ENCODE data around the gene GRHL3. TPM values are rescaled to one million over a fixed set of nuclear protein-coding genes. Genes with fewer than 3 reads are reported as not detected.
A peak's percentile ranks its signal among the peaks of the same experiment; 100 is the strongest.

GRHL3 gene
- total RNA-seq, 1 donor from 2014 or later: 6.9 TPM

DNA sequence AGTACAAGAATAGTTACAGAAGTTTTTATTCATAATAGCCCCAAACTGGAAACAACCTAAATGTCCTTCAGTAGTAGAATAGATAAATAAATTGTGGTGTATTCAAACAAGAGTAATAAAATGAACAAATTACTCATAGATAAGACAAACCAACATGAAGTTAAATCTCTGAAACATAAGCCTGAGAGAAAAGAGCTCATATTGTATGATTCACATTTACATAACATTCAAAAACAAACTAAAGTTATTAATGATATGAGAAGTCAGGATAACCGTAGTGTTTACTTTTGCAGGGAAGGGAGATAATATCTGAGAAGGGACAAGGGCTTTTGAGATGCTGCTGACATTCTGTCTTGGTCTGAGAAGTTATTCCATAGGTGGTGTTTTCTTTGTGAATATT is 80.9 kb downstream of the GRHL3 start:
- H3K9me3 Mint-ChIP-seq (ENCODE audit: unreplicated experiment): no peaks in the 10 kb centered on the region

DNA sequence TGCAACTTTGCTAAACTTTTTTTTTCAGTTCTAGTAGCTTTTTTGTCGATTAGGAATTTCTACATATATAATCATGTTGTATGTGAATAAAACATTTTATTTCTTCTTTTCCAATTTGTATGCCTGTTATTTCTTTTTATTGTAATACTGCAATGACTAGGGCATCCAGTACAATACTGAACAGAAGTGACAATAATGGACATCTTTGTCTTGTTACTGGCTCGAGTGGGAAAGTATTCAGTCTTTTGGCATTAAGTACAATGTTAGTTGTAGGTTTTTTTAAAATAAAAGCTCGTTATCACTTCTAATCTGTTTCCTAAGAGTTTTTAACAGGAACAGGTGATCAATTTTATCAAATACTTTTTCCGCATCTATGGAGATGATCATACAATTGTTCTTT is 84.6 kb downstream of the GRHL3 start:
- FAIRE-seq (no peak), DNase-seq (ENCODE audit: low read depth) (no peak)
- TF ChIP-seq, protein P1, sequence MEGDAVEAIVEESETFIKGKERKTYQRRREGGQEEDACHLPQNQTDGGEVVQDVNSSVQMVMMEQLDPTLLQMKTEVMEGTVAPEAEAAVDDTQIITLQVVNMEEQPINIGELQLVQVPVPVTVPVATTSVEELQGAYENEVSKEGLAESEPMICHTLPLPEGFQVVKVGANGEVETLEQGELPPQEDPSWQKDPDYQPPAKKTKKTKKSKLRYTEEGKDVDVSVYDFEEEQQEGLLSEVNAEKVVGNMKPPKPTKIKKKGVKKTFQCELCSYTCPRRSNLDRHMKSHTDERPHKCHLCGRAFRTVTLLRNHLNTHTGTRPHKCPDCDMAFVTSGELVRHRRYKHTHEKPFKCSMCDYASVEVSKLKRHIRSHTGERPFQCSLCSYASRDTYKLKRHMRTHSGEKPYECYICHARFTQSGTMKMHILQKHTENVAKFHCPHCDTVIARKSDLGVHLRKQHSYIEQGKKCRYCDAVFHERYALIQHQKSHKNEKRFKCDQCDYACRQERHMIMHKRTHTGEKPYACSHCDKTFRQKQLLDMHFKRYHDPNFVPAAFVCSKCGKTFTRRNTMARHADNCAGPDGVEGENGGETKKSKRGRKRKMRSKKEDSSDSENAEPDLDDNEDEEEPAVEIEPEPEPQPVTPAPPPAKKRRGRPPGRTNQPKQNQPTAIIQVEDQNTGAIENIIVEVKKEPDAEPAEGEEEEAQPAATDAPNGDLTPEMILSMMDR (IDR thresholded peaks at IDR 0.05; ENCODE audit: insufficient read depth, low read depth, low read length): no peak
- TF ChIP-seq EZH2 (IDR thresholded peaks at IDR 0.05; ENCODE audit: insufficient read depth, low read length): no peak
- H2AFZ ChIP-seq (ENCODE audit: low read depth, low read length): no peak overlapping the region
- Mint-ChIP-seq H3K27ac (ENCODE audit: unreplicated experiment) (no peak overlapping the region), H3K36me3 (ENCODE audit: low read depth, unreplicated experiment) (no peaks in the 10 kb centered on the region), H3K9me3 (ENCODE audit: unreplicated experiment) (peaks cover 3% of the 10 kb centered on the region), H3K4me1 (ENCODE audit: low read depth, unreplicated experiment) (no peaks in the 10 kb centered on the region), H3K27me3 (ENCODE audit: low read depth, unreplicated experiment) (no peaks in the 10 kb centered on the region), H3K4me3 (ENCODE audit: unreplicated experiment) (no peak overlapping the region)
- H4K20me1 ChIP-seq (ENCODE audit: insufficient read depth, low read length): no peaks in the 10 kb centered on the region
- H3K36me3 ChIP-seq (ENCODE audit: insufficient read depth, low read length): peaks cover 4% of the 10 kb centered on the region
- H3K9ac ChIP-seq (ENCODE audit: low read length): no peak overlapping the region
- no peak overlapping the region for H3K4me3 ChIP-seq (ENCODE audit: insufficient read depth, low read depth, low read length)
- no peaks in the 10 kb centered on the region for H3K79me2 ChIP-seq (ENCODE audit: insufficient read depth, low read length)
- H3K4me2 ChIP-seq (ENCODE audit: low read length): no peak overlapping the region
- H3K27ac ChIP-seq (ENCODE audit: low read depth, low read length): no peak overlapping the region
- no peaks in the 10 kb centered on the region for H3K27me3 ChIP-seq (ENCODE audit: insufficient read depth, low read length)
- no peaks in the 10 kb centered on the region for H3K9me3 ChIP-seq (ENCODE audit: insufficient read depth, low read depth, low read length)
- H3K4me1 ChIP-seq (ENCODE audit: insufficient read depth, low read length): no peaks in the 10 kb centered on the region

More for the DNA sequence above, 80.9 kb downstream of the GRHL3 start:
- H3K36me3 ChIP-seq (ENCODE audit: insufficient read depth, low read length): peaks cover 4% of the 10 kb centered on the region
- TF ChIP-seq, protein P1 (IDR thresholded peaks at IDR 0.05; ENCODE audit: insufficient read depth, low read depth, low read length): no peak
- TF ChIP-seq EZH2 (IDR thresholded peaks at IDR 0.05; ENCODE audit: insufficient read depth, low read length): no peak
- H3K9ac ChIP-seq (ENCODE audit: low read length): no peak overlapping the region
- no peak overlapping the region for H3K4me3 ChIP-seq (ENCODE audit: insufficient read depth, low read depth, low read length)
- H3K4me2 ChIP-seq (ENCODE audit: low read length): no peak overlapping the region
- no peaks in the 10 kb centered on the region for H3K36me3 Mint-ChIP-seq (ENCODE audit: low read depth, unreplicated experiment)
- H2AFZ ChIP-seq (ENCODE audit: low read depth, low read length): no peak overlapping the region
- no peaks in the 10 kb centered on the region for H3K4me1 ChIP-seq (ENCODE audit: insufficient read depth, low read length)
- FAIRE-seq: peak; percentile 26
- no peak overlapping the region for H3K27ac Mint-ChIP-seq (ENCODE audit: unreplicated experiment)
- H3K9me3 ChIP-seq (ENCODE audit: insufficient read depth, low read depth, low read length): no peaks in the 10 kb centered on the region
- H4K20me1 ChIP-seq (ENCODE audit: insufficient read depth, low read length): no peaks in the 10 kb centered on the region
- DNase-seq (ENCODE audit: low read depth): no peak
- no peaks in the 10 kb centered on the region for H3K79me2 ChIP-seq (ENCODE audit: insufficient read depth, low read length)
- H3K27me3 ChIP-seq (ENCODE audit: insufficient read depth, low read length): no peaks in the 10 kb centered on the region
- H3K4me1 Mint-ChIP-seq (ENCODE audit: low read depth, unreplicated experiment): no peaks in the 10 kb centered on the region
- H3K27me3 Mint-ChIP-seq (ENCODE audit: low read depth, unreplicated experiment): no peaks in the 10 kb centered on the region
- H3K27ac ChIP-seq (ENCODE audit: low read depth, low read length): no peak overlapping the region
- no peak overlapping the region for H3K4me3 Mint-ChIP-seq (ENCODE audit: unreplicated experiment)

Other genes starting within 250 kb of the GRHL3 start
- 1.0 and 1.4 TPM in 2 replicates for gene MYOM3, start 207.2 kb upstream of the GRHL3 start, total RNA-seq
- gene IL22RA1, start 176.2 kb upstream of the GRHL3 start, total RNA-seq: not detected in 2 replicates
- 0.94 and 1.5 TPM in 2 replicates for gene IFNLR1, start 132.1 kb upstream of the GRHL3 start, total RNA-seq
- gene STPG1, start 94.4 kb downstream of the GRHL3 start, total RNA-seq: 9.2 and 9.5 TPM in 2 replicates
- 45.1 and 47.2 TPM in 2 replicates for gene NIPAL3, start 96.4 kb downstream of the GRHL3 start, total RNA-seq
- gene RCAN3, start 183.5 kb downstream of the GRHL3 start, total RNA-seq: 15.4 and 17.7 TPM in 2 replicates
- not detected in 2 replicates for gene NCMAP, start 236.7 kb downstream of the GRHL3 start, total RNA-seq